GM12865 (cell line): ENCODE results near the gene SHROOM1.
A peak's percentile ranks its signal among the peaks of the same experiment; 100 is the strongest.

Source experiments
- DNase-seq: peaks from one replicate; pipeline ENCODE4 v3.0.0; 2010; ENCODE audit warnings: low read depth
- H3K4me3 ChIP-seq: 2 replicates; pipeline ENCODE4 v1.5.1; 2011; ENCODE audit warnings: mild to moderate bottlenecking, low read depth, low read length, control low read depth
- TF ChIP-seq, protein P1 (sequence below): IDR thresholded peaks from 2 replicates; pipeline ENCODE4 v1.5.1; 2011; ENCODE audit warnings: low read length, control low read depth, low read depth, inconsistent platforms; ENCODE audit not compliant: insufficient read depth; ENCODE audit errors: missing control alignments

Gene SHROOM1

DNA sequence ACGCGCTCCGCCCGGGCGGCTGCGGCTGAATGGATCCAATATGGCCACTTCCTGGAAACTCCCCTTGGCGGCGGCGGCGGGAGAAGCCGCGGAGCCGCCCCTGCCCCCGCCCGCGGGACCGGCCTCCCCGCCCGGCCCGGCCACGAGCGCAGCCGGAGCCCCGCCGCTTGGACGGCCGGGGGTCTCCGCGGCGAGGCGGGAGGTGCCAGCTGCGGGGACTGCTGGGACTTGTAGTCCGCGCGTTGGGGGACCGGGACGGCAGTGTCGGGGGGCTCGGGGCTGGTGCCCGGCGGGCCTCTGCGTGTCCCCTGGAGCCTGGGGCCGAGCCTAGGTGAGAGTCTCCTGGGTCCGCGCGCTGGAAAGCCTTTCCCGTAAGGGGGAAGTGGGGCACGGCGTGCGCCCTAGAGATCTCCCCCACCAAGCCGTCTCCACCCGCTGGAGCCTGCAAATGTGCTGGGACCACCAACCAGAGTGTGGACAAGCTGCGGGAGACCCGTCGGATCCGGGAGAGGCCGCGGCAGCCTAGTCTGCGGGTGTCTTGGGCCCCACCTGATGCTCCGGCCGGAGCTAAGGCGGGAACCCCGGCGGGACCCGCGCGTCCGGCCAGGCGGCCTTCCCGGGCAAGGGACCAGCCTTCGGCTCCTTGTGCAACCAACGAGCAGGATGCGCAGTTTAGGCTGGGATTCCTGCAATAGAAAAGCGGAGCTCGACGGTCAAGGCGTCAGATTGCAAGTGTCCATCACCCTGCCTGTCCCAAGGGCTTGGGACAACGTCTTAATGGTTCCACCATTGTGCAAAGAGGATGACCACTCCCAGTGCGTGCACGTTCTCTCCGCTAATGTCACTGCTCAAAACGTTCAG, 53.0 kb downstream of the SHROOM1 start, which contains the start of gene SEPTIN8:
Gene SEPTIN8, minus strand, starts transcription at position 31 of the 861 bp plus-strand sequence. CDS start 102 bp downstream, outside the sequence.
- H3K4me3 ChIP-seq: peak within 1 kb of the TSS; percentile 60
- TF ChIP-seq, protein P1, sequence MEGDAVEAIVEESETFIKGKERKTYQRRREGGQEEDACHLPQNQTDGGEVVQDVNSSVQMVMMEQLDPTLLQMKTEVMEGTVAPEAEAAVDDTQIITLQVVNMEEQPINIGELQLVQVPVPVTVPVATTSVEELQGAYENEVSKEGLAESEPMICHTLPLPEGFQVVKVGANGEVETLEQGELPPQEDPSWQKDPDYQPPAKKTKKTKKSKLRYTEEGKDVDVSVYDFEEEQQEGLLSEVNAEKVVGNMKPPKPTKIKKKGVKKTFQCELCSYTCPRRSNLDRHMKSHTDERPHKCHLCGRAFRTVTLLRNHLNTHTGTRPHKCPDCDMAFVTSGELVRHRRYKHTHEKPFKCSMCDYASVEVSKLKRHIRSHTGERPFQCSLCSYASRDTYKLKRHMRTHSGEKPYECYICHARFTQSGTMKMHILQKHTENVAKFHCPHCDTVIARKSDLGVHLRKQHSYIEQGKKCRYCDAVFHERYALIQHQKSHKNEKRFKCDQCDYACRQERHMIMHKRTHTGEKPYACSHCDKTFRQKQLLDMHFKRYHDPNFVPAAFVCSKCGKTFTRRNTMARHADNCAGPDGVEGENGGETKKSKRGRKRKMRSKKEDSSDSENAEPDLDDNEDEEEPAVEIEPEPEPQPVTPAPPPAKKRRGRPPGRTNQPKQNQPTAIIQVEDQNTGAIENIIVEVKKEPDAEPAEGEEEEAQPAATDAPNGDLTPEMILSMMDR: no peak
- peak; percentile 54 for DNase-seq

DNA sequence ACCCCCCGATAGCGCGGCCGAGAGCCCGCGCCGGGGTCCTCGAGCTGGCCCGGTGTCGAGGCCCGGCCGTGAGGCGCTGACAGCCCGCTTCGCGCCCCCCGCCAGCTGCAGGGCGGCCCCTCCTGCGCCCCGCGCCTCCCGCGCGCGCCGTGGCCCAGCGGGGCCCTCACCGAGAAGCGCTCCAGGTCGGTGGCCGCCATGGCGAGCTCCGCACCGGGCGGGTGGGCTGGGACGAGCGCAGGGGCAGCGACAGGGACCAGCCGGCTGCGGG, 53.6 kb downstream of the SHROOM1 start:
- peak overlapping the region; percentile 60 for H3K4me3 ChIP-seq
- TF ChIP-seq, protein P1: no peak

DNA sequence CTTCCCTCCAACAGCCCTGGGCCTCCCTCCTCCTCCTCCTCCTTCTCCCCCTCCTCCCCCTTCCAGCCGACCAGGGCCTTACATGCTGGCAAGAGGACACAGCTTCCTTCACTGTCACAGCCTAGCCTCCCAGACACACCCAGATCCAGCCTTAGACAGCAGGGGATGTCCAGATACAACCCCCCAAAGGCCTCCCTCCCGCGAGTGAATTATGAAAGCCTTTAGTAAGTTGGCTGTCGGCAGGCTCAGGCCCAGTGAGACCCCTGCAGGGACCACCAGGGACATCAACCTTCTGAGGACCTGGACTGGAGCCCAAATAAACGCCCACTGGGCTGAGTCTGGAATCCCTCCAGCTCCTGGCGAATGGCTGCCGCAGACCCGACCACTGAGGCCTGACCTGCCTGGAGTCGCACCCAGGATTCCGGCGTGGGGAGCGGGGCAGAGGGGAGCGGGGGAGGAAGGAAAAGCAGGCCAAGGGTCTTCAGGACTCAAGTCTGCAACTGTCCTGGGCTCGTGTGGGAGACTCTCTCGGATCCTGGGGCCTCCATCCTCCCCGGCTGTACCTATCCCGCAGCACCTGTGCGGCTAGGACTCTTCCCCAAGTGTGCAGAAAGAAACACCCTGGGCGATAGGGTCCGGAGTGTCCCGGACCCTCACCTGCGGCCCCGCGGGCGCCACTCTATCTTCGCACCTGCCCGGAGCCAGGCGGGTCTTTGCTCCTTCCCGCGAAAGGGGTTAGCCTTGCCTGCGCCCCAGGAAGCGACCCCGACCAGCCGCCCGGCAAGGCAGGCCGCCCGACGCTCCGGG, 54.1 kb downstream of the SHROOM1 start:
- peak overlapping the region; percentile 60 for H3K4me3 ChIP-seq
- DNase-seq: no peak
- TF ChIP-seq, protein P1: no peak

More for the DNA sequence above, 53.6 kb downstream of the SHROOM1 start:
- no peak for DNase-seq

- TF ChIP-seq, protein P1: no peak
- no peak overlapping the region for H3K4me3 ChIP-seq
- DNase-seq: no peak
Observed at GRCh38 chr5:132775476-132775961, 54.9 kb downstream of the SHROOM1 start.

GRCh38 chr5:132774896-132775295, 55.6 kb downstream of the SHROOM1 start:
- no peak overlapping the region for H3K4me3 ChIP-seq
- TF ChIP-seq, protein P1: no peak
- DNase-seq: no peak

DNA sequence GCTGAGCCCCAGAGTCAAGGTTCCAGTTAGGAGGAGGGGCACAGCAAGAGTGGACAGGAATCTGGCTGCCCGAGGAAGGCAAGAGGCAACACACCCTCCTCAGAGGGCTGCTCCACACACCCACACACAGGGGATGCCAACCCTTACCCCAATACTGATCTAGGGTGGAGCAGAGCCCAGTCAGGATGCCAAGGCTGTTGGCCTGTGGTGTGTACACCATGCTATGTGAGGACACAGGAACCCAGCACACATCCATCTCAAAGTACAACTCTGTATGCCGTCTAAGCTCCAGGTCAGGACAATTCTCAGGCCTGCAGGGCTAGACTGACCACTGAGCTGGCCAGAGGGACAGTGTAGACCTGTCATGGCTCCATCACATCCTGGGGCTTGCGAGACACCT, 56.0 kb downstream of the SHROOM1 start:
- no peak overlapping the region for H3K4me3 ChIP-seq
- DNase-seq: no peak
- TF ChIP-seq, protein P1: no peak
